SIG-M5 treated with dmso at 0.1 percent for 504 hours (cell line): ENCODE measurements around the gene GRM4.
A peak's percentile ranks its signal among the peaks of the same experiment; 100 is the strongest.

Source experiments
- DNase-seq: peaks from one replicate; lab custom pipeline; 2025; ENCODE audit not compliant: unreplicated experiment; lab: John Stamatoyannopoulos, UW

GRM4 gene

GRCh38 chr6:34065466-34066217 is 80.2 kb downstream of the GRM4 start:
- no peak for DNase-seq

- no peak for DNase-seq
Measured at GRCh38 chr6:34064675-34065074, 81.2 kb downstream of the GRM4 start.

- no peak for DNase-seq
Measured at GRCh38 chr6:34063651-34064050, 82.2 kb downstream of the GRM4 start.

GRCh38 chr6:34062815-34063214 is 83.1 kb downstream of the GRM4 start:
- DNase-seq = no peak

- no peak for DNase-seq
Measured at GRCh38 chr6:34062156-34062555, 83.7 kb downstream of the GRM4 start.

- DNase-seq = no peak
Measured at GRCh38 chr6:34061348-34061747, 84.5 kb downstream of the GRM4 start.

- no peak for DNase-seq
Measured at GRCh38 chr6:34059914-34060313, 86.0 kb downstream of the GRM4 start.

GRCh38 chr6:34059136-34059731 is 86.7 kb downstream of the GRM4 start:
- no peak for DNase-seq

GRCh38 chr6:34057790-34058189 is 88.1 kb downstream of the GRM4 start:
- DNase-seq = no peak

- DNase-seq = no peak
Measured at GRCh38 chr6:34057191-34057590, 88.7 kb downstream of the GRM4 start.

- no peak for DNase-seq
Measured at GRCh38 chr6:34056305-34057108, 89.4 kb downstream of the GRM4 start.

GRCh38 chr6:34055223-34055933 is 90.5 kb downstream of the GRM4 start:
- DNase-seq = peak; percentile 53

- DNase-seq = peak; percentile 13
Measured at GRCh38 chr6:34053721-34054120, 92.2 kb downstream of the GRM4 start.

GRCh38 chr6:34052918-34053608 is 92.8 kb downstream of the GRM4 start:
- no peak for DNase-seq

- no peak for DNase-seq
Measured at GRCh38 chr6:34052071-34052825, 93.6 kb downstream of the GRM4 start.

GRCh38 chr6:34051331-34051919 is 94.5 kb downstream of the GRM4 start:
- no peak for DNase-seq

GRCh38 chr6:34050691-34051090 is 95.2 kb downstream of the GRM4 start:
- DNase-seq = no peak

- DNase-seq = no peak
Measured at GRCh38 chr6:34049395-34050342, 96.2 kb downstream of the GRM4 start.
